ENCODE data around the gene FOXS1. TPM values are rescaled to one million over a fixed set of nuclear protein-coding genes. Genes with fewer than 3 reads are reported as not detected.

FOXS1 gene
- total RNA-seq, 3 donors from 2014 or later = 0.60 TPM; not detected in 2

GRCh38 chr20:31863296-31864085 is 18.1 kb upstream of the FOXS1 start:
- DNase-seq = no peak
- intact Hi-C loops (cut with DNase I, micrococcal nuclease) = no loop called here

DNA sequence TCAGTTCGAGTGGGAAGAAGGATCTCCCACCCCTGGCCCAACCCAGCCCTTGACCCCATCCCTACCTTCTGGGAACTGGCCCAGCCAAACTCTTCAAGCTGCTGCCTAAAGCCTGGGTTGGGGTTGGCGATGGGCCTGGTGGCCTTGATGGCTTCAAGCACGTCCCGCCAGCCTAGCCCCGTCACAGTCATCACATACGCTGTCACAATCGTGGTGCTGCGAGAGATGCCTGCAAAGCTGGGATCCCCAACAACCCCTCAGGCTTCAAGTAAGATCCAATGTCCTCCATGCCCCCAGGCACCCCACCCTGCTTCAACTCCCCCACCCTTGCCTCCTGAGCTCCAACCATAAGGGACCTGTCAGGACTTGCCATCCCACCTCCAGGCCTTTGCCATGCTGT is 17.1 kb upstream of the FOXS1 start:
- ATAC-seq = no peak
- no peak for DNase-seq

More at GRCh38 chr20:31863296-31864085, 18.1 kb upstream of the FOXS1 start:
- Histone ChIP-seq H3K4me1 (ENCODE audit: low read depth) (peaks cover 9% of the 10 kb centered on the region), H3K4me3 (no peak overlapping the region), H3K9me3 (no peaks in the 10 kb centered on the region), H3K36me3 (ENCODE audit: low read depth) (no peaks in the 10 kb centered on the region)
- no peak for ATAC-seq
- TF ChIP-seq, protein P1, sequence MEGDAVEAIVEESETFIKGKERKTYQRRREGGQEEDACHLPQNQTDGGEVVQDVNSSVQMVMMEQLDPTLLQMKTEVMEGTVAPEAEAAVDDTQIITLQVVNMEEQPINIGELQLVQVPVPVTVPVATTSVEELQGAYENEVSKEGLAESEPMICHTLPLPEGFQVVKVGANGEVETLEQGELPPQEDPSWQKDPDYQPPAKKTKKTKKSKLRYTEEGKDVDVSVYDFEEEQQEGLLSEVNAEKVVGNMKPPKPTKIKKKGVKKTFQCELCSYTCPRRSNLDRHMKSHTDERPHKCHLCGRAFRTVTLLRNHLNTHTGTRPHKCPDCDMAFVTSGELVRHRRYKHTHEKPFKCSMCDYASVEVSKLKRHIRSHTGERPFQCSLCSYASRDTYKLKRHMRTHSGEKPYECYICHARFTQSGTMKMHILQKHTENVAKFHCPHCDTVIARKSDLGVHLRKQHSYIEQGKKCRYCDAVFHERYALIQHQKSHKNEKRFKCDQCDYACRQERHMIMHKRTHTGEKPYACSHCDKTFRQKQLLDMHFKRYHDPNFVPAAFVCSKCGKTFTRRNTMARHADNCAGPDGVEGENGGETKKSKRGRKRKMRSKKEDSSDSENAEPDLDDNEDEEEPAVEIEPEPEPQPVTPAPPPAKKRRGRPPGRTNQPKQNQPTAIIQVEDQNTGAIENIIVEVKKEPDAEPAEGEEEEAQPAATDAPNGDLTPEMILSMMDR (IDR thresholded peaks at IDR 0.05) = no peak

DNA sequence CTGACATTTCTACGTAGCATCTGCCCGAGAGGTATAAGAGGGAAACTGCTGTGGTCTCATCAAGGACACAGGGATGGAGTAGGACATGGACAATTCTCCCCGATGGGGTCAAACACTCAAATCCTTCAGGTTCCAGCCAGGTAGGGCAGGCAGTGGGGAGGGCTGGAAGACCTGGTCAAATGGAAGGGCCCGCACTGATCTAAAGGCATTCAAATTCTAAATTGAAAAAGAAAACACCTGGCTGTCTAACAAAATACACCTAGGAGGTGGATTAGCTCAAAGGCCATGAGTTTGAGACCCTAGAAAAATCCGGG is 16.7 kb upstream of the FOXS1 start:
- H3K9me3 ChIP-seq = no peaks in the 10 kb centered on the region
- ATAC-seq (no peak), DNase-seq (no peak)
- intact Hi-C loops (cut with DNase I, micrococcal nuclease) = no loop called here
- H3K4me1 ChIP-seq (ENCODE audit: low read depth) = peaks cover 9% of the 10 kb centered on the region
- no peaks in the 10 kb centered on the region for H3K36me3 ChIP-seq (ENCODE audit: low read depth)
- TF ChIP-seq, protein P1 (IDR thresholded peaks at IDR 0.05) = no peak
- H3K4me3 ChIP-seq = no peak overlapping the region

More for the DNA sequence above, 17.1 kb upstream of the FOXS1 start:
- intact Hi-C loops (cut with DNase I, micrococcal nuclease) = no loop called here
- no peak overlapping the region for H3K4me3 ChIP-seq
- TF ChIP-seq, protein P1 (IDR thresholded peaks at IDR 0.05) = no peak
- H3K9me3 ChIP-seq = no peaks in the 10 kb centered on the region
- H3K36me3 ChIP-seq (ENCODE audit: low read depth) = no peaks in the 10 kb centered on the region
- peaks cover 9% of the 10 kb centered on the region for H3K4me1 ChIP-seq (ENCODE audit: low read depth)

GRCh38 chr20:31861385-31862156 is 16.2 kb upstream of the FOXS1 start:
- intact Hi-C loops (cut with DNase I, micrococcal nuclease) = no loop called here
- ATAC-seq = peak; percentile 89

DNA sequence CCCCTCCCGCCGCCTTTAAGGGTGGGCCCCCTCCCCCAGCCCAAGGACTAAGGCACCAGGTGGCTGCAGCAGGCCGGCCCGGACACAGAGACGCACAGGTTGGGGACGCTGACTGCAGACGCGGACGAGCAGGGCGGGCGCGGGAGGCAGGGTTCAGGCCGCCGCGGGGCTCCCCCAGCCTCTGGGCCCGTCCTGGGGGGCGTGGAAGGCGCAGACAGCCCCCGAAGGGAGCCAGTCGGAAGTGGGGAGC is 15.7 kb upstream of the FOXS1 start:
- H3K36me3 ChIP-seq (ENCODE audit: low read depth) = no peaks in the 10 kb centered on the region
- no peak overlapping the region for H3K4me3 ChIP-seq
- ATAC-seq (peak; percentile 47), DNase-seq (peak in 1 of 3 donors; percentile 52)
- intact Hi-C loops (cut with DNase I, micrococcal nuclease) = no loop called here
- no peaks in the 10 kb centered on the region for H3K9me3 ChIP-seq
- TF ChIP-seq, protein P1 (IDR thresholded peaks at IDR 0.05) = no peak
- H3K4me1 ChIP-seq (ENCODE audit: low read depth) = peaks cover 9% of the 10 kb centered on the region

More at GRCh38 chr20:31861385-31862156, 16.2 kb upstream of the FOXS1 start:
- H3K4me3 ChIP-seq = no peak overlapping the region
- H3K36me3 ChIP-seq (ENCODE audit: low read depth) = no peaks in the 10 kb centered on the region
- DNase-seq = peak; percentile 65 to 78 (median 78)
- peaks cover 9% of the 10 kb centered on the region for H3K4me1 ChIP-seq (ENCODE audit: low read depth)
- TF ChIP-seq, protein P1 (IDR thresholded peaks at IDR 0.05) = no peak
- no peaks in the 10 kb centered on the region for H3K9me3 ChIP-seq

Measured in mucosa of descending colon (tissue), 3 donors.